H1 (cell line): Measurements from ENCODE around the gene NACA. TPM values are rescaled to one million over a fixed set of nuclear protein-coding genes. Genes with fewer than 3 reads are reported as not detected.

Experiments
- CTCF ChIA-PET: fragments of 300-600 bp; sonication (Branson Sonifier 250); formaldehyde crosslinking; loops from one replicate; lab custom pipeline; 2021; ENCODE audit not compliant: partially characterized antibody; lab: Charles Lee
- POLR2A ChIA-PET: fragments of 300-600 bp; sonication (Branson Sonifier 250); formaldehyde crosslinking; loops from one replicate; lab custom pipeline; 2021; ENCODE audit warnings: inconsistent platforms; ENCODE audit not compliant: partially characterized antibody; lab: Charles Lee
- DNase-seq, 2 experiments: peaks; one replicate each; pipeline versions ENCODE4 v3.0.0 to v3.0.0-alpha.2; 2010 to 2022; ENCODE audit warnings: low spot score in 2 of 2, low read depth in 1 of 2, mixed read lengths in 1 of 2
- FAIRE-seq: peaks from 2 replicates; lab custom pipeline; 2011; peaks lifted over from hg19 to GRCh38; lab: Jason Lieb, UNC
- H2AFZ ChIP-seq: 2 replicates; pipeline ENCODE4 v1.8.1; 2012; ENCODE audit warnings: low read length, inconsistent platforms
- H2AK5ac ChIP-seq: 2 replicates; pipeline ENCODE4 v1.6.1; 2013; ENCODE audit warnings: low read depth, low read length
- H2BK120ac ChIP-seq: replicated peaks from 2 replicates; pipeline ENCODE3; 2013; ENCODE audit warnings: low read depth, low read length, inconsistent platforms
- H2BK12ac ChIP-seq: 2 replicates; pipeline ENCODE4 v1.6.1; 2013; ENCODE audit warnings: low read depth, low read length
- H2BK15ac ChIP-seq: 2 replicates; pipeline ENCODE4 v1.6.1; 2013; ENCODE audit warnings: low read length
- H2BK20ac ChIP-seq: 2 replicates; pipeline ENCODE4 v1.6.1; 2013; ENCODE audit warnings: low read length
- H2BK5ac ChIP-seq: 2 replicates; pipeline ENCODE4 v1.6.1; 2013; ENCODE audit warnings: low read depth, low read length
- H3K14ac ChIP-seq: 2 replicates; pipeline ENCODE4 v1.6.1; 2013; ENCODE audit warnings: inconsistent platforms; ENCODE audit not compliant: insufficient read length
- H3K18ac ChIP-seq: 2 replicates; pipeline ENCODE4 v1.6.1; 2013; ENCODE audit warnings: low read length; ENCODE audit errors: extremely low read depth
- H3K23ac ChIP-seq: 2 replicates; pipeline ENCODE4 v1.6.1; 2013; ENCODE audit warnings: inconsistent platforms; ENCODE audit not compliant: insufficient read length
- H3K23me2 ChIP-seq: 2 replicates; pipeline ENCODE4 v1.6.1; 2013; ENCODE audit warnings: low read depth, low read length
- H3K27ac ChIP-seq: 2 replicates; pipeline ENCODE4 v1.6.1; 2011; ENCODE audit warnings: low read depth, low read length, inconsistent platforms
- H3K27me3 ChIP-seq, 4 experiments: replicated peaks in 1 of 4; 1 replicate in 1 of 4; 2 replicates in 3 of 4; pipeline versions ENCODE4 v1.6.1 to v1.8.1; 2011 to 2013; ENCODE audit warnings: low read length in 3 of 4, mild to moderate bottlenecking in 3 of 4, inconsistent platforms in 2 of 4, mixed read lengths in 2 of 4, moderate library complexity in 1 of 4; ENCODE audit not compliant: control insufficient read depth in 3 of 4, insufficient read depth in 3 of 4; ENCODE audit errors: extremely low read depth in 1 of 4
- H3K36me3 ChIP-seq, 4 experiments: 2 replicates each; pipeline versions ENCODE4 v1.6.1 to v1.8.1; 2011 to 2013; ENCODE audit warnings: mild to moderate bottlenecking in 4 of 4, low read length in 3 of 4, moderate library complexity in 2 of 4, control low read depth in 1 of 4, inconsistent platforms in 1 of 4; ENCODE audit not compliant: insufficient read depth in 4 of 4, control insufficient read depth in 2 of 4
- H3K4ac ChIP-seq: replicated peaks from 2 replicates; pipeline ENCODE3; 2013; ENCODE audit warnings: low read length, low read depth, mixed read lengths, inconsistent platforms; ENCODE audit not compliant: insufficient read length
- H3K4me1 ChIP-seq, 4 experiments: replicated peaks in 1 of 4; 1 replicate in 1 of 4; 2 replicates in 3 of 4; pipeline versions ENCODE4 v1.6.1 to v1.8.1; 2011 to 2013; ENCODE audit warnings: low read length in 3 of 4, inconsistent platforms in 2 of 4, mixed read lengths in 1 of 4; ENCODE audit not compliant: insufficient read depth in 4 of 4, control insufficient read depth in 3 of 4
- H3K4me2 ChIP-seq, 2 experiments: 2 replicates each; pipeline versions ENCODE4 v1.6.1 to v1.8.1; 2011 to 2013; ENCODE audit warnings: low read depth in 2 of 2, low read length in 2 of 2, control low read depth in 1 of 2, inconsistent platforms in 1 of 2, mild to moderate bottlenecking in 1 of 2; ENCODE audit not compliant: insufficient read depth in 1 of 2
- H3K4me3 ChIP-seq, 4 experiments: fragments of 200-600, 300-600 bp in 1 of 4; sonication (generic), shearing (Covaris generic), sonication (Bioruptor Twin) in 1 of 4; 2 replicates each; pipeline versions ENCODE4 v1.5.1 to v1.8.1; 2011 to 2016; ENCODE audit warnings: low read length in 4 of 4, low read depth in 3 of 4, control low read depth in 2 of 4, inconsistent platforms in 2 of 4, mild to moderate bottlenecking in 2 of 4, mixed read lengths in 1 of 4, moderate library complexity in 1 of 4; ENCODE audit not compliant: insufficient read depth in 2 of 4; ENCODE audit errors: extremely low read depth in 1 of 4
- H3K56ac ChIP-seq: replicated peaks from 2 replicates; pipeline ENCODE3; 2013; ENCODE audit warnings: low read depth, mild to moderate bottlenecking, mixed read lengths, low read length, inconsistent platforms; ENCODE audit not compliant: insufficient read length
- H3K79me1 ChIP-seq: 2 replicates; pipeline ENCODE4 v1.6.1; 2013; ENCODE audit warnings: low read depth, low read length, control low read depth
- H3K79me2 ChIP-seq, 2 experiments: 2 replicates each; pipeline versions ENCODE4 v1.6.1 to v1.8.1; 2012 to 2013; ENCODE audit warnings: low read length in 2 of 2, mild to moderate bottlenecking in 2 of 2, inconsistent platforms in 1 of 2; ENCODE audit not compliant: insufficient read depth in 2 of 2, control insufficient read depth in 1 of 2
- H3K9ac ChIP-seq, 4 experiments: replicated peaks in 1 of 4; 1 replicate in 1 of 4; 2 replicates in 3 of 4; pipeline versions ENCODE4 v1.6.1 to v1.8.1; 2011 to 2013; ENCODE audit warnings: low read depth in 3 of 4, low read length in 3 of 4, control low read depth in 2 of 4, mild to moderate bottlenecking in 2 of 4, moderate library complexity in 2 of 4, inconsistent platforms in 1 of 4; ENCODE audit errors: extremely low read depth in 1 of 4
- H3K9me3 ChIP-seq, 2 experiments: 2 replicates each; pipeline versions ENCODE4 v1.6.1 to v1.8.1; 2012 to 2013; ENCODE audit warnings: mild to moderate bottlenecking in 2 of 2, moderate library complexity in 2 of 2, control low read depth in 1 of 2, inconsistent platforms in 1 of 2, low read depth in 1 of 2, low read length in 1 of 2, mixed read lengths in 1 of 2; ENCODE audit not compliant: insufficient read depth in 2 of 2
- H4K20me1 ChIP-seq, 2 experiments: replicated peaks in 1 of 2; 2 replicates each; pipeline versions ENCODE3 to v1.8.1; 2011 to 2013; ENCODE audit warnings: inconsistent platforms in 2 of 2, low read length in 2 of 2, mild to moderate bottlenecking in 1 of 2; ENCODE audit not compliant: insufficient read depth in 2 of 2, control insufficient read depth in 1 of 2
- H4K5ac ChIP-seq: 2 replicates; pipeline ENCODE4 v1.6.1; 2013; ENCODE audit warnings: low read length, low read depth, mixed read lengths, inconsistent platforms; ENCODE audit not compliant: insufficient read length
- H4K8ac ChIP-seq: 2 replicates; pipeline ENCODE4 v1.8.0; 2013; ENCODE audit warnings: mild to moderate bottlenecking, moderate library complexity, low read length, inconsistent platforms; ENCODE audit not compliant: insufficient read depth; ENCODE audit errors: extremely low read depth
- H4K91ac ChIP-seq: replicated peaks from 2 replicates; pipeline ENCODE3; 2013; ENCODE audit warnings: low read length, mixed read lengths, inconsistent platforms; ENCODE audit not compliant: insufficient read length
- CTCF ChIP-seq, 3 experiments: IDR thresholded peaks; 1 replicate in 2 of 3; 2 replicates in 1 of 3; pipeline versions ENCODE4 v1.5.1 to v1.6.1; 2011; ENCODE audit warnings: low read length in 3 of 3, mild to moderate bottlenecking in 3 of 3, inconsistent platforms in 2 of 3, low read depth in 1 of 3, moderate library complexity in 1 of 3; ENCODE audit not compliant: insufficient read depth in 1 of 3; ENCODE audit errors: control extremely low read depth in 1 of 3
- GABPA ChIP-seq: IDR thresholded peaks from 2 replicates; pipeline ENCODE4 v1.6.1; 2011; ENCODE audit warnings: mild to moderate bottlenecking, low read length, moderate library complexity, borderline replicate concordance; ENCODE audit not compliant: insufficient read depth
- WGBS, 2 experiments: shearing (Covaris generic) in 1 of 2; methylation state at CpG; one replicate each; pipeline versions ENCODE4 v1.1.6 to v1.1.7; 2013 to 2015; ENCODE audit warnings: low lambda C conversion rate in 2 of 2, mixed read lengths in 2 of 2, inconsistent platforms in 1 of 2, low coverage in 1 of 2, missing lambda C conversion rate in 1 of 2; ENCODE audit not compliant: insufficient replicate concordance in 2 of 2, insufficient coverage in 1 of 2, insufficient read length in 1 of 2; ENCODE audit errors: extremely low coverage in 1 of 2, missing lambda C conversion rate in 1 of 2; 5-methylcytosine and 5-hydroxymethylcytosine counted together
- polyA plus RNA-seq, 7 experiments: library from polyadenylated mRNA; depleted of rRNA in 3 of 7; stranded (reverse) in 5 of 7; unstranded in 2 of 7; fragments of >200 nt in 5 of 7; fragments of 200-250 nt in 2 of 7; gene quantifications; 1 replicate in 5 of 7; 2 replicates in 1 of 7; 4 replicates in 1 of 7; pipeline versions ENCODE4 v1.2.1 to v1.2.3, GENCODE V29; 2011 to 2013; ENCODE audit warnings: missing spikeins in 2 of 7, mixed read lengths in 2 of 7
- total RNA-seq: library from RNA; stranded (reverse); fragmentation: NEBNext Ultra II Directional; extraction: Animal tissue kit (Norgen Biotek cat#: 25700); gene quantifications from 2 replicates; pipeline ENCODE4 v1.2.1, GENCODE V29; 2021

Gene NACA
- total and polyA plus RNA-seq, 2 of the 8 experiments (the other 6 are each of a cell fraction or from before 2014, with no cell fraction given) = 511 to 1,063 TPM

GRCh38 chr12:56761812-56762211 lies 36.7 kb upstream of the NACA start:
- H3K27me3 ChIP-seq = no peaks in the 10 kb centered on the region
- no peak overlapping the region for H3K4ac ChIP-seq
- H2BK5ac ChIP-seq = no peak overlapping the region
- no peaks in the 10 kb centered on the region for H3K36me3 ChIP-seq
- H3K79me2 ChIP-seq = no peaks in the 10 kb centered on the region
- H3K23me2 ChIP-seq = peaks cover 2% of the 10 kb centered on the region; the same call in 1 of the 2 replicates
- no peak overlapping the region for H3K18ac ChIP-seq
- H3K14ac ChIP-seq = no peak overlapping the region
- peaks cover 0 to 4% (median 2%) of the 10 kb centered on the region in 4 experiments; a peak in 1 of 7 replicates for H3K4me1 ChIP-seq
- H3K56ac ChIP-seq = no peak overlapping the region
- H2BK12ac ChIP-seq = no peak overlapping the region
- H4K20me1 ChIP-seq = no peaks in the 10 kb centered on the region
- FAIRE-seq = no peak
- H3K4me3 ChIP-seq = no peak overlapping the region
- no peaks in the 10 kb centered on the region for H3K79me1 ChIP-seq
- H3K27ac ChIP-seq = no peak overlapping the region
- no peak overlapping the region for H4K91ac ChIP-seq
- no peak overlapping the region for H2AFZ ChIP-seq
- no peak overlapping the region for H4K8ac ChIP-seq
- 80% methylated on average over 2 of the region's 2 CpGs; no CpG with 5 or more reads in 1 of the 2 experiments for WGBS, 2 experiments
- no peak overlapping the region for H2BK120ac ChIP-seq
- H4K5ac ChIP-seq = no peak overlapping the region
- 0 out of 4 replicates have a peak, but pooled peaks cover 0 to 3% of the 10 kb centered on the region in 2 experiments for H3K9me3 ChIP-seq
- ChIA-PET CTCF (interaction anchor here (0.6 to 14.5 kb wide), 11 partner anchors 8 to 411 kb away, joined by 3 to 187 read pairs (median 4); partner anchors contain the start of gene ZBTB39), POLR2A (interaction anchor here (0.6 to 2.3 kb wide), 3 partner anchors 8 to 316 kb away, joined by 3 to 8 read pairs (median 5); a partner anchor contains a TSS)
- no peak overlapping the region for H3K9ac ChIP-seq
- H2AK5ac ChIP-seq = no peak overlapping the region
- no peak for DNase-seq
- no peak overlapping the region for H3K4me2 ChIP-seq
- H2BK15ac ChIP-seq = no peak overlapping the region
- no peak overlapping the region for H2BK20ac ChIP-seq
- no peak for TF ChIP-seq CTCF (IDR thresholded peaks at IDR 0.05; ENCODE audit: control extremely low read depth in 1 of 3, insufficient read depth in 1 of 3, low read depth in 1 of 3, low read length in 3 of 3)
- no peak for TF ChIP-seq GABPA
- no peak overlapping the region for H3K23ac ChIP-seq
